Measurements from ENCODE around the gene SMYD3.

DNA sequence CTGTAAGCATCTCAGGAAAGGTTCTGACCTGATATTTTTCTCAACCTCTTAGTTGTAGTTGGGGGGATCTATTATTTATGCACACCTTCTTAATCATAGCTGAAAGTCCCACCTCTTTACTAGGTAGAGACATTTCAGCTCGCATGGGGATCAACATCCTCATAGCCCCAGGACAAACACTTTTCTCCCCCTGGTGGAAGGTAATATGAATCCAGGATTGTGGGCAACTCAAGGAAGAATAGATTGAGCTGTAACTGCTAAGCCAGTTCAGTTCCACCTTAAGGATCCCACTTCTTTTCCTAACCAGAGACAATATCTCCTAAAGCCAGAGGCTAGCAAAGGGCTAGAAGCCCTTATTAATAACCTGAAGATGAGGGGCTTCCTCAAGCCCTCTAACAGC lies 25.4 kb upstream of the SMYD3 start:
- no peak for TF ChIP-seq CTCF (IDR thresholded peaks at IDR 0.05; ENCODE audit: poor library complexity, severe bottlenecking)
- TF ChIP-seq POLR2AphosphoS5 (IDR thresholded peaks at IDR 0.05) = no peak
- TF ChIP-seq TAF1 (IDR thresholded peaks at IDR 0.05; ENCODE audit: low read depth) = no peak
- TF ChIP-seq SMC3 (conservative IDR thresholded peaks at IDR 0.05; ENCODE audit: poor library complexity) = no peak
- TF ChIP-seq RAD21 (conservative IDR thresholded peaks at IDR 0.05) = no peak

Data from neural cell (in vitro differentiated cells).